Measurements from ENCODE around the gene TFDP1. TPM values are rescaled to one million over a fixed set of nuclear protein-coding genes. Genes with fewer than 3 reads are reported as not detected.

TFDP1 gene, protein sequence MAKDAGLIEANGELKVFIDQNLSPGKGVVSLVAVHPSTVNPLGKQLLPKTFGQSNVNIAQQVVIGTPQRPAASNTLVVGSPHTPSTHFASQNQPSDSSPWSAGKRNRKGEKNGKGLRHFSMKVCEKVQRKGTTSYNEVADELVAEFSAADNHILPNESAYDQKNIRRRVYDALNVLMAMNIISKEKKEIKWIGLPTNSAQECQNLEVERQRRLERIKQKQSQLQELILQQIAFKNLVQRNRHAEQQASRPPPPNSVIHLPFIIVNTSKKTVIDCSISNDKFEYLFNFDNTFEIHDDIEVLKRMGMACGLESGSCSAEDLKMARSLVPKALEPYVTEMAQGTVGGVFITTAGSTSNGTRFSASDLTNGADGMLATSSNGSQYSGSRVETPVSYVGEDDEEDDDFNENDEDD
- polyA plus RNA-seq (ENCODE audit: insufficient read depth in 1 of 5, insufficient read length in 5 of 5, low replicate concordance in 1 of 5): 10 to 100 TPM; 77.4 to 87.3 (median 80.6) TPM
- long read RNA-seq, donor 1, transcript TFDP1-201 (12 exons, 2,648 nt): major isoform, 9 of 26 reads
- long read RNA-seq, donor 1, transcript TFDP1-204 (3 exons, 447 nt): minor isoform, 7 of 26 reads
- long read RNA-seq, donor 1, partial matches to known transcripts: 10 of 26 reads
- long read RNA-seq, donor 1, other reads (novel, unspliced or antisense): 0 of 26 reads
- long read RNA-seq, donor 2, transcript TFDP1-201 (12 exons, 2,648 nt): major isoform, 5 of 39 reads
- long read RNA-seq, donor 2, partial matches to known transcripts: 22 of 39 reads
- long read RNA-seq, donor 2, other reads (novel, unspliced or antisense): 10 of 39 reads
- long read RNA-seq, donor 3, partial matches to known transcripts: 5 of 12 reads
- long read RNA-seq, donor 3, other reads (novel, unspliced or antisense): 0 of 12 reads
- long read RNA-seq, donor 4, partial matches to known transcripts: 0 of 3 reads
- long read RNA-seq, donor 4, other reads (novel, unspliced or antisense): 0 of 3 reads
- long read RNA-seq, donor 5, transcript TFDP1-201 (12 exons, 2,648 nt): major isoform, 6 of 12 reads
- long read RNA-seq, donor 5, partial matches to known transcripts: 6 of 12 reads
- long read RNA-seq, donor 5, other reads (novel, unspliced or antisense): 0 of 12 reads
- long read RNA-seq, donor 6, partial matches to known transcripts: 9 of 14 reads
- long read RNA-seq, donor 6, other reads (novel, unspliced or antisense): 0 of 14 reads
- long read RNA-seq, donor 7, transcript TFDP1-201 (12 exons, 2,648 nt): major isoform, 6 of 23 reads
- long read RNA-seq, donor 7, partial matches to known transcripts: 15 of 23 reads
- long read RNA-seq, donor 7, other reads (novel, unspliced or antisense): 0 of 23 reads
- long read RNA-seq, donor 8, partial matches to known transcripts: 0 of 4 reads
- long read RNA-seq, donor 8, other reads (novel, unspliced or antisense): 0 of 4 reads

DNA sequence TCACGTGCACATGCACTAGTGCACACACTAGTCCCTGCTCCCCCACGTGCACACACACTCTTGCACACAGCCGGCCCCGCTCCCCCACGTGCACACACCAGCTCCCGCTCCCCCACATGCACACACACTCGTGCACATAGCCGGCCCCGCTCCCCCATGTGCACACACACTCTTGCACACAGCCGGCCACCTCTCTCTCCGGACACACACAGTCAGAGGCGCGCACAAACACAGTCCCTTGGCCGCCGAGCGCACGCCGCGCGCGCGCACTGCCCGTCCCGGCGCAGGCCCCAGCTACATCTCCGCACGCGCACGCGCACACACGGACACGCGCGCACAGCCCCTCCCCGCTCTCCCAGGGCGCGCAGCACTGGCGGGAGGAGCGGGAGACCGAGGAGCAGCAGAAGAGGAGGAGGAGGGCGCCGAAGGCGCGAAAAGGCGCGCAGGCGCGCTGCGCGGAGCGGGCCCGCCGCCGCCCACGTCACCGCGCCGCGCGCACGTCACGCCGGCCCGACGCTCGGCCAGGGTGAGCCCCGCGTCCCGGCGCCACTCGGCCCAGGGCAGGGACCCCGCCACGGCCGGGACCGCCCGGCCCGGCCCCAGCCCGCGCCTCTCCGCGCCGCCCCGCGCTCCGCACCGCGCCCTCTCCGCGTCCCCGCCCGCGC lies at the start of gene TFDP1:
Gene TFDP1, plus strand, starts transcription at position 549 of the 665 bp plus-strand sequence. CDS start 1,085 bp downstream, outside the sequence.
- peak; percentile 84 to 85 for DNase-seq

- no peak for DNase-seq
Observed at GRCh38 chr13:113535381-113535781, 49.2 kb upstream of the TFDP1 start.

- DNase-seq: no peak
Observed at GRCh38 chr13:113536461-113537110, 48.0 kb upstream of the TFDP1 start.

DNA sequence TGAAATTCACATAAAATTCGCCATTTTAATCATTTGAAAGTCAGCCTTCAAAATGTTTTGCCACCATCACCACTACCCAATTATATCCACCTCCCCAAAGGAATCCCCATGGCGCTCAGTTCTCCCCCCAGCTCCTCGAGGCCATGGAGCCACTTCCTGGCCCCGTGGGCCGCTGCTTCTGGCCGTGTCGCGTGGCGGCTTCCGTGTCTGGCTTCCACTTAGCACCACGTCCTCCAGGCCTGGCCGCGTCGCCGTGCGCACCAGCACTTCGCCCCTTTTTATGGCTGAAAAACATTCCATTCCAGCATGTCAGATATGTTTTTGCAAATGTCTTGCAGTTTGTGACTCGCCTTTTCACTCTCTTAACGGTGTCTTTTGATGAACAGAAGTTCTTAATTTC lies 47.3 kb upstream of the TFDP1 start:
- DNase-seq: no peak

DNA sequence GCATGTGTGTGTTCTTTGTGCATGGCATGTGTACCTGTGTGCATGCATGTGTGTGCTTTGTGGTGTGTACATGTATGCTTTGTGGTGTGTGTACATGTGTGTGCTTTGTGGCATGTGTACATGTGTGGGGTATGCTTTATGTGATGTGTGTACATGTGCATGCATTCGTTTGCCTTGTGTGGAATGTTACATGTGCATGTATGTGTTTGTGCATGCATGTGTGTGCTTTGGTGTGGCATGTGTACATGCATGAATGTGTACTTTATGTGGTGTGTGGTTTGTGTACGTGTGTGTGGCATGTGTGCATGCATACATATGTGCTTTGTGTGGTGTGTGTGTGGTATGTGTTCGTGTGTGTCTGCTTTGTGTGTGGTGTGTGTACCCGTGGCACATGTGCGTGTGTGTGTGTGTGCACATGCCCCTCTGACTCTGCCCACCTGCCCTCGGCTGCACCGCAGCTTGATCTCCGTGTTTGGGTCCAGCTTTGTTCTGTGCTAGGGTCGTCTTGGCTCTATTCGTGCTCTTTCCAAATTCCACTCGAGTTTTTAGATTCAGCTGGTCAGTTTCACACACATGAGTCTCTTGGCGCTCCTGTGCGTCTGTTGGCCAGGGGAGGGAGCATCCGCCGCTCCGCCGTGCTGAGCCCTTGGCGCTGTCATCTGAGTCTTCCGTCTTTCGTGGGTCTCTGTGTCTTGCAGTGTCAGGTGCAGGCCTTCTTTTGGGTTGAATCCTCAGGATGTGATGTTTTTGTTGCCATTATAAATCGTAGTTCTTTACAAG lies 46.5 kb upstream of the TFDP1 start:
- no peak for DNase-seq

- DNase-seq: no peak
Observed at GRCh38 chr13:113538689-113539058, 45.9 kb upstream of the TFDP1 start.

DNA sequence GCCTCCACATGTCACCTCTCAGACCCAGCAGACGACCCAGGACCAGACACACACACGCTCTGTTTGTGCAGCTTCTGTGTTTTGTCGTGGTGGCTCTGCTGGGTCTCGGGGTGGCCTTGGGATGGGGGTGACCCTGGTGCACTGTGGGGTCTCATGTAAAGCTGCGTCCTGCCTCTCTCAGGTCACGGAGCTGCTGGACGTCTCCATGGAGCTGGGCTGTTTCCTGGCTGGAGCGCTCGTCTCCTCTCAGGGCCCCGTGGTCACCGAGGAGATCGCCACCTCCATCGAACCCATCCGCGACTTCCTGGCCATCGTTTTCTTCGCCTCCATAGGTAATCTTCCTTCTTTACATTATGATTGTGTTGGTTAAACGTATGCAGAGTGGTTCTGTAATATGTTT lies 45.4 kb upstream of the TFDP1 start:
- no peak for DNase-seq

DNA sequence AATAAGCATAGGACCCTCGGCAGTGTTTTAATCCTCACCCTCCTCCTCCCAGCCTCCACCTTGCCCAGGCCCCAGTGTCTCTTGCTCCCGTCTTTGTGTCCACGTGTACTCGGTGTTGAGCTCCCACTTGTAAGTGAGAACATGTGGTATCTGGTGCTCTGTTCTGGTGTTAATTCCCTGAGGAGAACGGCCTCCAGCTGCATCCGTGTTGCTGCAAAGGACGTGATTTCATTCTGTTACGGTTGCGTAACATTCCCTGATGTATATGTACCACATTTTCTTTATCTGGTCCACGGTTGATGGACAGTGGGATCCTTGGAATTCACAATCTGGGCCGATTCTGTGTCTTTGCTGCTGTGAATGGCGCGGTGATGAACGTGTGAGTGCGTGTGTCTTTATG lies 44.7 kb upstream of the TFDP1 start:
- no peak for DNase-seq

GRCh38 chr13:113540523-113540922 lies 44.0 kb upstream of the TFDP1 start:
- no peak for DNase-seq

DNA sequence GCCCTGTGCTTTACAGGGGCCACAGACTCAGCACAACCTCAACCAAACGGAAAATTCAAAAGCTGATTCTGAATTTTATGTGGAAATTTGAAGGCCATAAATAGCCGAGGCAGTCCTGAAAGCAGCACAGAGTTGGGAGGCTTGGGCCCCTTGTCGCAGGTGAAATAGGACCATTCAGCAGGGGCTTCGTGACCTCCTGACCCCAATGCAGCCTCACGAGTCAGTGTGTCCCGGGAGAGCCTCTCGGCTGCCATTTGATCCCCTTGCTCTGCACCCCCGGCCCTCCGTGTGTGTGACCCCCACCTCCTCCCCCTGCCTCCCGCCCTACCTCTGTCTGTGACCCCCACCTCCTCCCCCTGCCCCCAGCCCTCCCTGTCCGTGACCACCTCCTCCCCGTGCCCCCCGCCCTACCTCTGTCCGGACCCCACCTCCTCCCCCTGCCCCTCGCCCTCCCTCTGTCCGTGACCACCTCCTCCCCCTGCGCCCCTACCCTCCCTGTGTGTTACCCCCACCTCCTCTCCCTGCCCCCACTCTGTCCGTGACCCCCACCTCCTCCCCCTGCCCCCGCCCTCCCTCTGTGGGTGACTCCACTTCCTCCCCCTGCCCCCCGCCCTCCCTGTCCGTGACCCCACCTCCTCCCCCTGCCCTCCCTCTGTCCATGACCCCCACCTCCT lies 41.7 kb upstream of the TFDP1 start:
- no peak for DNase-seq

DNA sequence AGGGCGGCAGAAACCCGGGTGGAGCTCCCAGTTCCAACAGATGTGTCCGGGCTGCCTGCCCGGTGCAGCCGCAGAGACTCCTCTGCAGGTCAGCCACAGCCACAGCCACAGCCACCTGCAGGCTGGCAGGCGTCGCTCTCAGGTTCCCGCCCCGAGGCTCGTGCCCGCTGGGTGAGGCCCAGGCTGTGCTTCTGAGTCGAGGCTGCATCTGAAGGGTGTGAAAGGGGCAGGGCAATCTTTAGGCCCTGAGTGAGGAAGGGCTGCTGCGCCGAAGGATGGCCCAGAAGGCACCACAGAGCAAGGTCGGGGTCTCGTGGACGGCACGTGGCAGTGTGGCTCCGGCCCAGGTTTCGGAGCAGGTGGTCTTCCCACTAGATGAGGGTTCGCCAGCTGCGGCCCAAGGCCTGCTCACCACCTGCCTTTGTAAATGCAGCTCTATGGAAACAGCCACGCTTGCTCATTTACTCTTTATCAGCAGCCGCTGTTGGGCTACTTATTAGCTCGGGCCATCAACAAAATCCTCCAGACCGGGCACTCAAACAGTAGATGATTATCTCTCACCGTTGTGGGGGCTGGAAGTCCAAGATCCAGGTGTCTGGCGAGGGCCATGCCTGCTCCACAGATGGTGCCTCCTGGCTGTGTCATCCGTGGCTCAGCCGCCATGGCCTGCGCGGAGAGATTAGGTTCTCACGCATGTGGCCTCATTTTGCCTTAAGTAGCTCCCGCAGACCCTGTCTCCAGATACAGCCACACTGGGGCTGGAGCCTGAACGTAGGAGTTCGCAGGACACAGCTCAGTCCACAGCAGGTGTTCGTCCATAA lies 40.3 kb upstream of the TFDP1 start:
- DNase-seq: no peak

- DNase-seq: no peak
Observed at GRCh38 chr13:113544896-113545295, 39.7 kb upstream of the TFDP1 start.

- no peak for DNase-seq
Observed at GRCh38 chr13:113545455-113545930, 39.1 kb upstream of the TFDP1 start.

- DNase-seq: no peak
Observed at GRCh38 chr13:113545931-113546516, 38.5 kb upstream of the TFDP1 start.

DNA sequence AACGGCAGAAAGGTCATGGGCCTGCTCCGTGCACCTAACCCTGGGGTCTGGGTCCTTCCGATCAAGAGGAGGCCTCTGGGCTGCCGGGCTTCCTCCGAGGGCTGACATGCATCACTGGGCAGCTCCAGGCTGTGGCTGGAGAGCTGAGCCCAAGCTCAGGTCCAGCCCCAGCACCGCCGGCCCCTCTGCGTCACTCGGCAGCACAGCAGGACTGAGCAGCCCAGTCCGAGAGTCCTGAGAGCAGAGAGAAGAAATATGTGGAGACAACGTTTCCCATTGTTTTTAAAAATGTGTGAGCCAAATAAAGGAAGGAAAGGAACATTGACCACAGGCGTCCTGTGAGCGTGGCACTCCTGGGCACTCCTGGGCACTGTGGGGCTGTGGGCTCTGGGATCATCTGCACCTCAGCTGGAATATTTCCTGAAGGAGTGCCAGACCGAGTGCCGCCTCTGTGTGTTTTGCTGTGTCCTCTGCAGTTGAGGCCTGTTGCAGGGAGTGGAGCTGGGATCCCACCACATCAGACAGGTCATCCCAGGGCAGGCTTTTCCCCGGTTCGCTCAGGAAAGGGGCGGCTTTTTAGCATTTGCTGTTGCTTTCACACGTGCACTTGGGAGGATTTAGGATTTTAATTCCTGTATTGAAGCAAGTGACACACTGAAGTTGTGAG lies 37.8 kb upstream of the TFDP1 start:
- DNase-seq: no peak

DNA sequence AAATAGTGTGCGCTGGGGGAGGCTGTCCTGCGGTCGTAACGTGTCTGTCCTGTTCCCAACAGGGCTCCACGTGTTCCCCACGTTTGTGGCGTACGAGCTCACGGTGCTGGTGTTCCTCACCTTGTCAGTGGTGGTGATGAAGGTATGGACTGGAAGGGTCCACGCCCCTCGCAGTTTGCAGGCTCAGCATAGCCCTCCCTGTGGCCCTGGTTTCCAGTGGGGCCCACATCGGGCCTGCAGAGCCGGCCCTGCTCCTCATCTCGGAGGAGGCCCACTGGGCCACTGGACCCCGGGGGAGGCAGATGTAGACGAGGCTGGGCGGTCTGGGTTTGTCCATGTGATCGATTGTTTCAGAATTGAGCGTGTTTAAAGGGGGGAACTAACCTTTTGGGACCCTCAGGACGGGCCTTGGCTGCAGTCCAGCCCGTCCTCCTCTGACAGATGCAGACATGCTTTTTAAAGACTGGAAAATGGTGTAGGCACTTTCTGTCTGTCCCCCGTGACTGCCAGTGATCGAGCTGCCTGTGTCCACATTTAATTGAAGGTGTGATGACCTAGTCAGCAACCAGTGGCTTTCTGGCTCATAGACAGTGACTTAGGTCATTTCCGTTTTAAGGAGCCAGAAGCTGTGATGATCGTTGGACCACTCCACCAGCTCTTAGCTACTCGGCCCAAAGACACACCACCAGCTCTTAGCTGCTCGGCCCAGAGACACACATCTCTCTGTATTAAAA lies 37.1 kb upstream of the TFDP1 start:
- no peak for DNase-seq
